Gastrocnemius medialis (tissue), 4 donors: ENCODE data around the gene ATP11A.

Experiments used
- CTCF ChIP-seq, 5 experiments: fragments of 450-650 bp in 3 of 5; fragments of 200-600 bp in 2 of 5; sonication (generic) in 2 of 5; IDR thresholded peaks in 4 of 5; conservative IDR thresholded peaks in 1 of 5; 1 replicate in 4 of 5; 2 replicates in 1 of 5; pipeline ENCODE4 v1.5.1; 2016 to 2019; ENCODE audit warnings: antibody characterized with exemption in 5 of 5, mild to moderate bottlenecking in 3 of 5, moderate library complexity in 3 of 5
- POLR2A ChIP-seq, 2 donors: fragments of 450-650 bp; IDR thresholded peaks; one replicate each; pipeline ENCODE4 v1.6.1; 2017; ENCODE audit warnings: antibody characterized with exemption in 2 of 2, mild to moderate bottlenecking in 2 of 2, moderate library complexity in 2 of 2

- no peak for TF ChIP-seq CTCF (IDR thresholded peaks at IDR 0.05 in 4 of 5, conservative IDR thresholded peaks at IDR 0.05 in 1 of 5)
- no peak for TF ChIP-seq POLR2A (IDR thresholded peaks at IDR 0.05)
Measured at GRCh38 chr13:112803422-112803821, 113.6 kb downstream of the ATP11A start.
